Amniotic epithelial cell (primary cell): ENCODE measurements around the gene CCND1.
"Not testable (repeated sequence)": the region's sequence is repeated elsewhere in the genome, so short reads cannot be mapped to it uniquely, and the experiment has no call there.

ENCODE experiments used
- DNase-seq: peaks from one replicate; pipeline ENCODE4 v3.0.0-alpha.2; 2010; ENCODE audit warnings: low read depth

CCND1 gene

DNA sequence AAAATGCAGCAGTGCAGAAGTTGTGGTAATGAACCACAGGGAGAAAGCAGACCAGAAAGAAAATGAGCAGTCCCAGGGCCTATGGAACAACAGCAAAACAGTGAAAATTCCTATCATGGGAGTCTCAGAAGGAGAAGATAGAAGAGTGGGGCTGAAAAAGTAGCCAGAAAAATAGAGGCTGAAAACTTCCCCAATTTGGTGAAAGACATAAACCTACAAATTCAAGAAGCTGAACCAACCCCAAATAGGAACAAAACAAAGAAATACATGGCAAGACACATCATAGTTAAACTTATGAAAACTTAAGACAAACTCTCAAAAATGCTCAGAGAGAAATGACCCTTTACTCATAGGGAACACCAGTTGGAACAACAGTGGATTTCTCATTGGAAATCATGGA is 51.5 kb downstream of the CCND1 start:
- no peak for DNase-seq

DNA sequence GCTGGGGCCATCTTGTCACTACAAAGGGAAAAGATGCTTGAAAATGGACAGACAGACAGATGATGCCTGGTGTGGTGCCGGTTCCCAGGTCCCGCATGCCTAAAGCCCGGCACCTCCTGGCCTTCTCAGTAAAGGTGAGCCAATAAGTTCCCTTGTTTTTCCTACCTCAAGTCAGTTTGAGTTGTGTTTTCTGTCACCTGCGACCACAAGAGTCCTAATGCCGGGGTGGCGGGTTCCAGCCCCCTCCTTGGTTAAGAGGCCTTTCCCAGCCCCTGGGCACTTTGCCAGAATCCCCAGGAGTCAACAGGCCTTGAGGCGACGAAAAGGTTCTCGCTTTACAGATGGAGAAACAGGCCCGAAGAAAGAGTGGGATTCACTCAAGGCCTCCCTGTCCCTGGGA is 53.8 kb downstream of the CCND1 start:
- no peak for DNase-seq

DNA sequence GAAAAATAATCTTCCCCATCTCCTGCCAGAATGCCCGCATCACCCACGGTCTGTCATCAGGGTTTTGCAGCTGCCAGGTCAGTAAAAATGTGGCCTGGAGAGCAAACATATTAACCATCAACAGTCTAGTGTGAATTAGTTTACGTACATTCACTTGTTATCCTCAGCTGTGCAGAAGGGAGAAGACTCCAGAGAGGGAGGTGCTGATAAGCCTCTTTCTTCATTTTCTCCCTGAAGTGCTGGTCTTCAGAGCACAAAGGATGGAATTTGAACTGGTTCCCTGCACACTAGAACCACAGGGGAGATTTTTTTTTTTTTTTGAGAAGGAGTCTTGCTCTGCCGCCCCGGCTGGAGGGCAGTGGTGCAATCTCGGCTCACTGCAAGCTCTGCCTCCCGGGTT is 54.6 kb downstream of the CCND1 start:
- no peak for DNase-seq

DNA sequence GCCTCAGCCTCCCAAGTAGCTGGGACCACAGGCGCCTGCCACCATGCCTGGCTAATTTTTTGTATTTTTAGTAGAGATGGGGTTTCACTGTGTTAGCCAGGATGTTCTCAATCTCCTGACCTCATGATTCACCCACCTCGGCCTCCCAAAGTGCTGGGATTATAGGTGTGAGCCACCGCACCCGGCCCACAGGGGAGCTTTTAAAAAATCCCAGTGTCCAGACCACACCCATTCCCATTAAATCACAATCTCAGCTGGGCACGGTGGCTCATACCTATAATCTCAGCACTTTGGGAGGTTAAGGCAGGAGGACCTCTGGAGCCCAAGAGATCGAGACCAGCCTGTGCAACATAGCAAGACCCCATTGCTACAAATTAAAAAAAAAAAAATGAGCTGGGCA is 55.0 kb downstream of the CCND1 start:
- not testable (repeated sequence) for DNase-seq

DNA sequence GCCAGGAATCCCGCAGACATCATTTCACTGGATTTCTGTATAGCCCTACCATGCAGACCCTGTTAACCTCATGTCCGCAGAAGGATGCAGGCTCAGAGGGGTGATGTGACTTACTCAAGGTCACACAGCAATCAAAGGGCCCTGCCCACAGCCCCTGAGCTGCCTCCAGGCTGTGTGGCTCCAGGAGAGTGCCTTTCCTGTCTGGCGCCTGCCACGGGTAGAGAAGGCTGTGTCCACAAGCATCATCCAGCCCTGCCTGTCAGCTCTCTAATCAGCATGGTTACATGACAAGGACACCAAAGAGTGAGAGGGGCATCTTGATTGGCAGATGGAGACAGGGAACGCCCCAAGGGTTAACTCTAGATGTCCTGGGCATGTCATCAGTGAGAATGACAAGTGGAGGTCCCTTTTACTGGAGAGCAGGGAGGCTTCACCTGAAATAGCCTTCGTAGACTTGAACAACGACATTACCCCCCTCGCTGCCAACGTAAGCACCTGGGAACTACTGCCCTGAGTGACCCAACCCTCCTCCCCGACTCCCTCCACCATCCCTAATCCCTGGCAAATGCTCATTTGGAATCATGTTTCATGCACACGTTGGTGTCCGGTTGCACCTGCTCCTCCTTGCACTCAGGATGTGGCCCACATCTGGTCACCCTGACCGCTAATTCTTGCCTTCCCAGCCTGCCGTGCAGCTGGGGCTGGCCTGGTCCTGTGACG is 56.0 kb downstream of the CCND1 start:
- DNase-seq: no peak

DNA sequence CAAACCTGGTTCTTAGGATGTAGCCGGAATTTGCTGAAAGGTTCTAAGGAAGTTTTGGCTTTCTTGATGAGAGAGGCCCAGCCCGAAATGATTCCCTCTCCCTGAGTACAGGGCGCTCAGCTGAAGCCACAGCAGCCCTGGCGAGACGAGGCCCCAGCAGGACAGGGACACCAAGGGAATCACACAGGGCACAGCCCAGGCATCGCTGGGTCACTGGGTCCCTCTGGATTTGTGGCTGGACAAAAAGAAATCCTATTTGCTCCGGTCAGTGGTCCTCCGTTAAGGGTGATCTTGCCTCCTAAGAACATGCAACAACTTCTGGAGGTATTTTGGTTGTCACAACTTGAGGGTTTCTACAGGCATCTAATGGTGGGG is 56.5 kb downstream of the CCND1 start:
- DNase-seq: no peak

DNA sequence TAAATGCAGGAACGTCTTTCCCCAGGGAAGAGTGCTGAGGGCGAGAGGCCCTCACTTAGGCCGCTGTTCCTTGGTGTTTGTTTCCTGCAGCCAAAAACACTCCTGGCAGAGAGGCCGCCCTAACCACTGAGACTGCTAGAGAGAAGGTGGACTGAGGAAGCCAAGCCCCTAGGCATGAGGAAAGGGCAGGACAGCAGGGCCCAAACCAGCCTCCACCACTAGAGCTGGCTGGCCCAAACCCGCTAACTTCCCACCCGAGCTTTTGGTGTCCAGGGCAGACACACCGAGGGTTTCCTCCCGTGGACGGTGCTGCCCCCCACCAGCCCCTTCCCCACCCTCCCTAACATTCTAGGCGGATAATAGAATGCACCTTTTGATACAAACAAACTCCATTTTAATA is 56.9 kb downstream of the CCND1 start:
- DNase-seq: no peak

DNA sequence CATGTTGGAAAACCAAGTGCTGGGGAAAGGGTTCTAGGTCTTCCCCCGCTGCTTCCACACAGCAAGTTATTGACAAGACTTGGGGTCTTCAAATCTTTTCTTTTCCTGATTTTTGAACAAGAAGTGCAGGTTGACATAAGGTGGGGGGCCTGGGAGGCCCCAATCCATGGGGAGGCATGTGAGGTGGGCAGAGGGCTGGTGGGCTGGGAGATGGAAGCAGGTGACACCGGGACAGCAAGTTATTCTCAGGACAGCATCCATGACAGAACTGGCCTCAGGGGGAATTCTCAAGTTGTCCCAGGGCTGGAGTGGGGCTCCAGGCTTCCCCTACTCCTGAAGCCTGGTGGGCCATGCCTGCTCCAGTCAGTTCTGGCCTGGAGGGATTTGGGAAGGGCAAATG is 57.4 kb downstream of the CCND1 start:
- DNase-seq: no peak

DNA sequence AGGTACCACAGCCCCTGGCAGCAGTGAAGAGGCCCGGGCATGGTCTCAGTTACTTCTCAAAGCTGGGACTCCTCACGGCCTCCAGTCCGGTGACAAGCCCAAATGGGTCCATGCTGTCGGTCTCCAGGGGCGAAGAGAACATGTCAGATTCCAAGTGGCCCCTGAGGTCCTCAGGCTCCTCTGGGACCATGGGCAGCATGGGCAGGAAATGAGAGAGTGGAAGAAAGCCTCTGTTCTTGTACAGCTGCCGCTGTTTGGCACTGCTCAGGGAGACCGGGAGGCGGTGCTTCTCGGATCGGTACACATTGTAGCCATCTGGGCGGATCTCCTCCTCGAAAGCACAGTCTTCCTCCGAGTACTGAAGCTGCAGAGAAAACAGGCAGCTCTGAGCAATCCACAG is 58.3 kb downstream of the CCND1 start:
- no peak for DNase-seq

DNA sequence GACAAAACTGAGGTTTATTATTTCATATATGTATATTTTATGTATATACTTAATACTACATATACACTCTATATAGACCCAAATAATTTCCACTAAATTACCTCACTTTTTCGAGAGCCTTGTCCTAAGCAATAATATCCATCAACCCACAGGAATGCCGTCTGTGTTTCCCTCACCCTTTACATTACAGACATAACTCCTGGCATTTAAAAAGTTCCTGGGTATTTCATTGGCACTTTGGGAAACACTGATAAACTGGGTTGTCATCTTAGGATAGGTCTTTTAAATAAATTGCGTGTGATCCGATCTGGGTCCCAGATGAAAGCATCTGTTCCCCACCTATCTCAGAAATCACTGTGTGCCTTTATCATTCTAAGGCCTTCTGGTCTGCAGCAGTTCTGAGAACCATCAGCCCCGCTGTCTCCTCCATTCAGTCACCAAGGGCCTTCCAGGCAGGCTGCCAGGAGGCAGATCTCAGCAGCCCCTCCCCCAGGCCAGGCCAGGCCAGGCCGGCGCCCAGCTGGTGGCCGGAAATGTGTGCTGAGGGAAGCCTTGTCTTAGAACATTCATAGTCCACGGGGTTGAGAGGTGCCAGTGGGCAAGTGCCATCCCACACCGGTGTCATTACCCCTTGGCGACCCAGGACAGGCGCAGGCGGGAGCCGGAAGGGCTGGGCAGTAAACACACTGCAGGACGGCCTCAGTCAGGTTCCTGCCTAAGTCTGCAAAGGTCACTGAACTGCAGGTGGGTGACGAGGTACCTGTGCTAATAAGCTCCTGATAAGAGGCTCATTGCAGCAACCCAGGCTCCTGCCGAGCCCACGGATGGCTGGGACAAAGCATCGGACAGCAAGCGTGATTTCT is 59.6 kb downstream of the CCND1 start:
- DNase-seq: peak; percentile 64

DNA sequence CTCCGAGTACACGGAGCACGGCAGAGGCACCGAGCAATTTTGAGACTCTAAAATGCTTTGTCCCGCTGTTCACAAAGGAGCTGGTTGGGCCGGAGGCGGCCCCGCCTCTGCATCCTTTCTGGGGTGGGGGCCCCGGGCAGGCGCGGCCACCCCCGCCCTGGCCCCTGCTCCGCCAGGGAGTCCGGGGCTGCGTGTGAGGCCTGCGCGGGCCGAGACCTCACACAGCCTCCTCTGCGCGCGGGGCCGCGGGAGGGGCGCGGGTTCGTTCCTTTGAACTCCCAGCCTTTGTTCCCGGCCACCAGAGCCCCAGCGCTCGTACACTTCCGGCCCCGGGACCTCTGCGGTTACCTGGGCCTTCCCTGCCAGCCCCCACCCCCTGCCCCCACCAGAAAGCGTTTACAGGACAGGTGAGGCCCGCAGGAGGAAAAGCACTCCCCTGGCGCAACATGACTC is 61.3 kb downstream of the CCND1 start:
- DNase-seq: no peak

DNA sequence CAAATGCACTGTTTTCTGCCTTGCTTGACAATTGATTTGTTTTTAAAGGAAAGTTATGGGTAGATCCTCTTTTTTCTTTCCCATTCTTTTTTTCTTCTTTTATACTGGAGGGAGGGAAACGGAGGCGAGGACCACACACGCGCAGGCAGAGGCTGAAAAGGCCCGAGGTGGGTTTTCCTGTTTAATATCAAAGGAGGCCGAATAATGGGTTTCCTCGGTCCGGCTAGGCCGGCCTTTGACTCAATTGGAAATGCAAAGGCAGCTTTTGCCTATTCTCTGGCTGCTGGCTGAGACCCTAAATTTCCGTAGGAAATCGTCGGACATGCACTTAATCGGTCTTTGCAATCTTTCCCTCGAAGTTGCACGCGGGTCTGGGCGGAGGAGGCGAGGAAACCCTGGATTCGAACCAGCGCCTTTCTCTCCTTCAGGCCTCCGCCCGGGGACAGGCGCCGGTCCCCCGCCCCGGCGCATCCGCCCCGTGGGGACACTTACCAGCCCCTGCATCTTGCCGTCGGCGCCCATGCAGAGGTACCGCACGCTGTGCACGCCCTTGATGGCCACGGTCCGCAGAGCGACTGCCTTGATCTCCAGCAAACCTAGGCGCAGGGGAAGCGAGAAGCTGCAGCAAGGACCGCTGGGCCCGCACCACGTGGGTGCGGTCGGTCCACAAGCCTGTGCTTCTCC is 62.0 kb downstream of the CCND1 start:
- no peak for DNase-seq

DNA sequence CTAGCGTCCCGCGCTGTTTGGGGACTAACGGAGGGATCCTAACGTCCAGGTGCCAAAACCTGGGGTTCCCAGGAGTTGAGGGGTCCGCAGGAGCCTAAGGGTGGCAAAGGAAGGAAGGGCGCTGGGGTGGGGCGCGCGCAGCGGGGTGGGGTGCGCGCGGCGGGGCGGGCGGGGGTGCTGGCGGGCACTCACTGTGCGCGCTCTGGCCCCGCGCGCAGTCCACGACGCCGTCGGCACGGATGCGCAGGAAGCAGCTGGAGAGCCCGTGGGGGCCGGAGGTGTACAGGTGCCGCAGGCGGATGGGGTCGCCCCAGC is 62.5 kb downstream of the CCND1 start:
- DNase-seq: no peak
